Measurements from ENCODE around the gene SMAD2. TPM values are rescaled to one million over a fixed set of nuclear protein-coding genes. Genes with fewer than 3 reads are reported as not detected.

Gene SMAD2
- total RNA-seq, 1 experiment from 2014 or later, result 121 TPM

DNA sequence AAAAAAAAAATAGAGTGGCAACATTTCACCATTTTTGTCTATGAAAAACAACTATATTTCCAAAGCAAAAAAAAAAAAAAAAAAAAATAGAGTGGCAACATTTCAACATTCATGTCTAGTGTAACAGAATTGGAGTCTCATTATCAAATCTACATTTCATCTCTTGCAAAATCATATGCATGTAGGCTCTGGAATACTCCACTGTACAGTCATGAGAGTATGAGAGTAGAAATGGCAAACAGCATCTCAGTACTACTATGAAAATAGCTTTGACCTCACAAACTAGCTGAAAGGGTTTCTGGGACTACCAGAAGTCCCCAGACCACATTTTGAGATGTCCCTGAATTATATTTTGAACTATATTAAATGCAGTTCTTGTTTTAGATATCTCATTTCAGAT, 82.8 kb downstream of the SMAD2 start:
- no peak overlapping the region for H3K4me3 Mint-ChIP-seq
- H3K9me3 Mint-ChIP-seq, result no peaks in the 10 kb centered on the region
- Histone ChIP-seq H4K20me1 (ENCODE audit: control insufficient read depth, insufficient read depth, insufficient read length) (no peaks in the 10 kb centered on the region), H3K56ac (ENCODE audit: insufficient read length, low read depth, low read length) (no peak overlapping the region), H3K79me1 (ENCODE audit: insufficient read depth, low read depth, low read length, poor library complexity, severe bottlenecking) (no peaks in the 10 kb centered on the region), H3K23me2 (ENCODE audit: insufficient read length, low read depth, low read length, poor library complexity, severe bottlenecking) (no peaks in the 10 kb centered on the region), H2AK5ac (ENCODE audit: insufficient read length, low read length) (no peak overlapping the region), H3K14ac (ENCODE audit: insufficient read depth, low read length) (no peak overlapping the region), H4K8ac (replicated peaks; ENCODE audit: insufficient read length, low read depth, low read length) (no peak overlapping the region), H3K23ac (ENCODE audit: insufficient read length, low read depth, low read length) (no peak overlapping the region), H3K18ac (ENCODE audit: insufficient read length, low read depth, low read length) (no peak overlapping the region), H2BK5ac (ENCODE audit: insufficient read length, low read length) (no peak overlapping the region), H3T11ph (ENCODE audit: low read length) (no peak overlapping the region), H3K27me3 (ENCODE audit: insufficient read depth, low read length) (no peaks in the 10 kb centered on the region), H3K4ac (ENCODE audit: low read depth, low read length) (no peak overlapping the region), H3K27ac (ENCODE audit: insufficient read length, low read depth, low read length) (no peak overlapping the region), H2BK120ac (ENCODE audit: low read depth, low read length, poor library complexity, severe bottlenecking) (no peak overlapping the region), H3K9ac (ENCODE audit: extremely low read depth, insufficient read length, low read length) (no peak overlapping the region), H3K9me3 (ENCODE audit: control insufficient read depth, low read depth, low read length) (no peaks in the 10 kb centered on the region), H3K4me2 (ENCODE audit: insufficient read depth, insufficient read length, low read length) (no peak overlapping the region), H3K4me1 (ENCODE audit: insufficient read depth, low read length) (no peaks in the 10 kb centered on the region), H4K91ac (ENCODE audit: insufficient read length, low read depth, low read length) (no peak overlapping the region), H2AFZ (ENCODE audit: low read length) (no peak overlapping the region), H2BK12ac (ENCODE audit: insufficient read length, low read depth, low read length) (no peak overlapping the region), H2BK20ac (ENCODE audit: low read depth, low read length, poor library complexity, severe bottlenecking) (no peak overlapping the region), H3K79me2 (ENCODE audit: insufficient read depth, low read length) (no peaks in the 10 kb centered on the region), H4K5ac (ENCODE audit: insufficient read length, low read depth, low read length) (no peak overlapping the region), H2BK15ac (ENCODE audit: low read depth, low read length) (no peak overlapping the region)
- no peak overlapping the region for H3K27ac Mint-ChIP-seq
- no peaks in the 10 kb centered on the region for H3K4me1 Mint-ChIP-seq
- TF ChIP-seq, protein P1, sequence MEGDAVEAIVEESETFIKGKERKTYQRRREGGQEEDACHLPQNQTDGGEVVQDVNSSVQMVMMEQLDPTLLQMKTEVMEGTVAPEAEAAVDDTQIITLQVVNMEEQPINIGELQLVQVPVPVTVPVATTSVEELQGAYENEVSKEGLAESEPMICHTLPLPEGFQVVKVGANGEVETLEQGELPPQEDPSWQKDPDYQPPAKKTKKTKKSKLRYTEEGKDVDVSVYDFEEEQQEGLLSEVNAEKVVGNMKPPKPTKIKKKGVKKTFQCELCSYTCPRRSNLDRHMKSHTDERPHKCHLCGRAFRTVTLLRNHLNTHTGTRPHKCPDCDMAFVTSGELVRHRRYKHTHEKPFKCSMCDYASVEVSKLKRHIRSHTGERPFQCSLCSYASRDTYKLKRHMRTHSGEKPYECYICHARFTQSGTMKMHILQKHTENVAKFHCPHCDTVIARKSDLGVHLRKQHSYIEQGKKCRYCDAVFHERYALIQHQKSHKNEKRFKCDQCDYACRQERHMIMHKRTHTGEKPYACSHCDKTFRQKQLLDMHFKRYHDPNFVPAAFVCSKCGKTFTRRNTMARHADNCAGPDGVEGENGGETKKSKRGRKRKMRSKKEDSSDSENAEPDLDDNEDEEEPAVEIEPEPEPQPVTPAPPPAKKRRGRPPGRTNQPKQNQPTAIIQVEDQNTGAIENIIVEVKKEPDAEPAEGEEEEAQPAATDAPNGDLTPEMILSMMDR (conservative IDR thresholded peaks at IDR 0.05), result no peak
- DNase-seq, result no peak
- H3K36me3 Mint-ChIP-seq (ENCODE audit: insufficient read depth in 1 of 3, low read depth in 3 of 3), result peaks cover 13 to 52% (median 50%) of the 10 kb centered on the region in 3 experiments; a peak in 6 of 7 replicates
- H3K27me3 Mint-ChIP-seq (ENCODE audit: low read depth), result no peaks in the 10 kb centered on the region

All from H9 (cell line).